Lower lobe of right lung (tissue), 2 donors: ENCODE data around the gene CLUH. TPM values are rescaled to one million over a fixed set of nuclear protein-coding genes. Genes with fewer than 3 reads are reported as not detected.
A peak's percentile ranks its signal among the peaks of the same experiment; 100 is the strongest.

Experiments
- ATAC-seq, 2 donors: fragments of 200-7000 bp; cut with Tn5 transposase; one replicate each; pipeline ENCODE4 v1.9.1; 2020 to 2022; ENCODE audit warnings: mild to moderate bottlenecking in 2 of 2, moderate library complexity in 2 of 2
- DNase-seq: peaks from one replicate; pipeline ENCODE4 v3.0.0-alpha.2; 2020
- H3K27ac ChIP-seq: fragments of 200-600 bp; one replicate; pipeline ENCODE4 v1.8.0; 2022
- H3K27me3 ChIP-seq: fragments of 200-600 bp; one replicate; pipeline ENCODE4 v1.8.0; 2022; ENCODE audit warnings: low read depth
- H3K36me3 ChIP-seq: fragments of 200-600 bp; one replicate; pipeline ENCODE4 v1.8.0; 2022; ENCODE audit warnings: mild to moderate bottlenecking
- H3K4me1 ChIP-seq: fragments of 200-600 bp; one replicate; pipeline ENCODE4 v1.8.0; 2022
- H3K4me3 ChIP-seq: fragments of 200-600 bp; one replicate; pipeline ENCODE4 v1.8.0; 2022; ENCODE audit warnings: mild to moderate bottlenecking
- H3K9me3 ChIP-seq: fragments of 200-600 bp; one replicate; pipeline ENCODE4 v1.8.0; 2022
- CTCF ChIP-seq: fragments of 200-600 bp; IDR thresholded peaks from one replicate; pipeline ENCODE4 v1.8.0; 2022; ENCODE audit warnings: antibody characterized with exemption, mild to moderate bottlenecking
- intact Hi-C: fragments of 100-400 bp; cut with DNase I; formaldehyde crosslinking; loops from one replicate; pipeline ENCODE4 v1.11.0; 2022
- total RNA-seq: library from RNA; stranded (reverse); fragmentation: NEBNext Ultra II Directional; extraction: Animal tissue kit (Norgen Biotek cat#: 25700); gene quantifications from one replicate; pipeline ENCODE4 v1.2.1, GENCODE V29; 2021
- donor health status: DM: no; HTN: yes; CAD: no; lungs with severe emphysema.

Gene CLUH
- total RNA-seq, 1 donor from 2014 or later = 48.8 TPM

- DNase-seq (no peak), ATAC-seq (peak; percentile 27 to 65)
- no peaks in the 10 kb centered on the region for H3K9me3 ChIP-seq
- H3K36me3 ChIP-seq = no peaks in the 10 kb centered on the region
- TF ChIP-seq CTCF = no peak
- H3K4me3 ChIP-seq = peak overlapping the region; percentile 44
- H3K27me3 ChIP-seq = peaks cover 49% of the 10 kb centered on the region
- peak overlapping the region; percentile 62 for H3K27ac ChIP-seq
- intact Hi-C loops = no loop called here
- peaks cover 8% of the 10 kb centered on the region for H3K4me1 ChIP-seq
These were observed 12.6 kb upstream of the CLUH start for GRCh38 chr17:2723997-2724783.

- Histone ChIP-seq H3K4me3 (peak overlapping the region; percentile 41), H3K9me3 (no peaks in the 10 kb centered on the region), H3K36me3 (no peaks in the 10 kb centered on the region), H3K27me3 (peaks cover 49% of the 10 kb centered on the region), H3K27ac (peak overlapping the region; percentile 62), H3K4me1 (peaks cover 8% of the 10 kb centered on the region)
- ATAC-seq (peak in 1 of 2 donors; percentile 48), DNase-seq (no peak)
- no peak for TF ChIP-seq CTCF
- intact Hi-C loops = no loop called here
These were observed 12.0 kb upstream of the CLUH start for GRCh38 chr17:2723505-2723996.

- intact Hi-C loops = no loop called here
- Histone ChIP-seq H3K36me3 (no peaks in the 10 kb centered on the region), H3K4me1 (peaks cover 8% of the 10 kb centered on the region), H3K4me3 (no peak overlapping the region), H3K27me3 (peaks cover 46% of the 10 kb centered on the region), H3K9me3 (no peaks in the 10 kb centered on the region), H3K27ac (no peak overlapping the region)
- no peak for ATAC-seq
- TF ChIP-seq CTCF = no peak
- DNase-seq = no peak
These were observed 11.0 kb upstream of the CLUH start for GRCh38 chr17:2722611-2723010.

- H3K4me1 ChIP-seq = peaks cover 8% of the 10 kb centered on the region
- no peaks in the 10 kb centered on the region for H3K9me3 ChIP-seq
- peaks cover 36% of the 10 kb centered on the region for H3K27me3 ChIP-seq
- H3K36me3 ChIP-seq = no peaks in the 10 kb centered on the region
- no peak overlapping the region for H3K27ac ChIP-seq
- H3K4me3 ChIP-seq = no peak overlapping the region
- no peak for TF ChIP-seq CTCF
- DNase-seq (no peak), ATAC-seq (no peak)
- intact Hi-C loops = no loop called here
These were observed 10.0 kb upstream of the CLUH start for GRCh38 chr17:2721603-2722002.

- DNase-seq = no peak
- Histone ChIP-seq H3K27me3 (peaks cover 25% of the 10 kb centered on the region), H3K36me3 (no peaks in the 10 kb centered on the region), H3K4me3 (no peak overlapping the region), H3K27ac (no peak overlapping the region), H3K9me3 (no peaks in the 10 kb centered on the region), H3K4me1 (peaks cover 8% of the 10 kb centered on the region)
- ATAC-seq = no peak
- intact Hi-C loops = no loop called here
- TF ChIP-seq CTCF = no peak
These were observed 8.3 kb upstream of the CLUH start for GRCh38 chr17:2719861-2720260.
